ENCODE results near the gene SYTL1. TPM values are rescaled to one million over a fixed set of nuclear protein-coding genes. Genes with fewer than 3 reads are reported as not detected.

SYTL1 gene
- total RNA-seq, 1 experiment from 2014 or later: 0.12 TPM

DNA sequence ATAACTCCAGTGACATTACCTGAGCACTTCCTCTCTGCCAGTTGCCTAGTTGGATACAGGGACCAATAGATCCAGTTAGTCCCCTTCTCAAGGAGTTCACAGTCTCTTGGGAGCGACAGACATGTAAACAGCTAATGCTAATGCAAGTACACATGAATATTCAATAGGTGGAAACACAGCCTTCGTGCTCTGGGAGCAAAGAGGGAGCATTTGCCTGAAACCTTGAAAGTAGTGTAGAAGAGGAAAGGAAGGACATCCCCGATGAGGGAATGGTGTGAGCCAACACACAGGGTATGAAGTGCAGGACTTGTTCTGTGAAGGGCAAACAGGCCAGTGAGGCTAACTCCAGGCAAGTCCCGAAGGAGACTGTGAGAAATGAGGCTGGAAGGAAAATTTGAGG is 23.7 kb upstream of the SYTL1 start:
- DNase-seq (ENCODE audit: low read depth): no peak

DNA sequence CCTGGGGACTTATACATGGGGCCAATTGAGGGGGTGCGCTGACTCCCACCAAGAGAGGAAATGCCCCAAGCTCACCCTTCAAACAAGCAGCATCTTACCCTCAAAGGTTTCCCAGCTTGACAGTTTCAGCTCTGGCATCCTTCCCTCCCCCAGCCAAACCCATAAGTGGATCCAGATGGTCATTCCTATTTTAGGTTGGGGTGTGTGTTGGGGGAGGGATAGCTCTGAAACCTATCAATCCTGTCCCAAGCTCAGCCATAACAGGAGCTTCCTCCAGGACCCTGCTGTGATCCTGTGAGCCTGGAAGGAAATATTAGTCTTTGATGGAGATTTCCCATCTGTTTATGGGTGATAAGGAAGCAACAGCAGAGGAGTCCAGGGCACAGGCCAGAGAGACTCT is 23.2 kb upstream of the SYTL1 start:
- DNase-seq (ENCODE audit: low read depth): peak; percentile 81

DNA sequence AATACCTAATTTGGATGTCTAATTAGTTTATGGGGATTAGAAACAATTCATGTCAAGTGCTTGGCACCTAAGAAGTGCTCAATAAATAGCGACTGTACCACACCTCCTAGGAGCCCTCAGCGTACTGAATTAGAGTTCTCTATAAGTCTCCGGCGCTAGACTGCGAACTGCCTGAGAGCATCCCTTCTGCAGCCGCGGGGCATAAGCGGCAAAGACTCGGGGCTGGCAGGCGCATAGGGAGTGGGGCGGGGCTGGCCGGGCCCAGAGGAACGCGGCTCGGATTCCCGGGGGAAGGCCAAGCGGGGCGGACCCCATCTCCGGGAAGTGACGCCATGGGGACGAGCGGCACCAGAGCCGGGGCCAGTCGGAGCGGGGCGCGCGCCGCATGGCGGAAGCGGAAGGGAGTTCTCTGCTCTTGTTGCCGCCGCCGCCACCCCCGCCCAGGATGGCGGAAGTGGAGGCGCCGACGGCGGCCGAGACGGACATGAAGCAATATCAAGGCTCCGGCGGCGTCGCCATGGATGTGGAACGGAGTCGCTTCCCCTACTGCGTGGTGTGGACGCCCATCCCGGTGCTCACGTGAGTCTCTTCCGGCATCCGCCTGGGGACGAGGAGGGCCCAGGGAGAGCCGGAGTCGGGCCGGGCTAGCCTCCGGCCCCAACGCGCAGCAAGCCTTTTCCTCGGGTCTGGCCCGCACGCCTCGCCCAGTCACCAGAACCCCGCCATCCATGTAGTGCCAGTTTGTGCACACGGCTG is 19.8 kb upstream of the SYTL1 start, which contains the start of gene TMEM222:
Gene TMEM222, plus strand, starts transcription at position 351 of the 756 bp plus-strand sequence. Its CDS starts 35 bp downstream, at position 386.
- peak; percentile 96 for DNase-seq (ENCODE audit: low read depth)

DNA sequence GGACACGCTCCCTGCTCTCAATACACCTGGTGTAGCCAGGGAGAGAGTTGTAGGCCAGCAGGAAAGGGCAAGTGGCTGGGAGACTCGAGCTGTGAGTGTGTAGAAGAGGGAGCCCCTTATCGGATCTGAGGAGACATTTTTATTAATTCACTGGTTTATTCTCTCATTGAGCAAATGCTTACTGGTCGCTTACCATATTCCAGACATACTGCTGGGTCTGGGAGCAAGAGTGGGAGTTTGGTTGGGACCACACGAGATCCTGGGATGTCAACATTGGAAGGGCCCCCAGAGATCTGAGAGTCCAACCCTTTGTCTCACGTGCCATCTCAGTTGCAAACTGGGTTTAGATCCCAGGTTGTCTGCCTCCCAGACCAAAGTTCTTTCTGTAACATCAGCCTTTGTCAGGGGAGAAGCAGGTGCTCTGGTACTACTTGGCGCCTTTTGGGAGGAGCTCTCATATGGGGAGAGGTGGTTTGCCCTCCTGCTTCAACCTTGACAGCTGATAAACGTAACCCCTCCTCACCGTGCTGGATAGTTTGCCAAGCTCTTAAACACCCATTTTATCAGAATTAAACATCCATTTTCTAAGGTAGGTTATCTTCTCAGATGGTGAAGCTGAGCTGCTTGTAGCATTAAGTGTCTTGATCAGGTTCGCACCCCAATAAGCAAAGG is 19.1 kb upstream of the SYTL1 start:
- DNase-seq (ENCODE audit: low read depth): no peak

DNA sequence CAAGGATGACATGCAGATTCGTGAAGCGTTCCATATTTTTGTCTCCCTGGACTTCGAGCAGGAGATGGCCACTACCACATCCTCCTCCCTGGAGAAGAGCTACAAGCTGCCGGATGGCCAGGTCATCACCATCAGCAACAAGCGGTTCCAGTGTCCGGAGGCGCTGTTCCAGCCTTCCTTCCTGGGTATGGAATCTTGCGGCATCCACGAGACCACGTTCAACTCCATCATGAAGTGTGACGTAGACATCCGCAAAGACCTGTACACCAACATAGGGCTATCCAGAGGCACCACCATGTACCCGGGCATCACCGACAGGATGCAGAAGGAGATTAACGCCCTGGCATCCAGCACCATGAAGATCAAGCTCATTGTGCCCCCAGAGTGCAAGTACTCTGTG is 16.5 kb upstream of the SYTL1 start:
- DNase-seq (ENCODE audit: low read depth): no peak

DNA sequence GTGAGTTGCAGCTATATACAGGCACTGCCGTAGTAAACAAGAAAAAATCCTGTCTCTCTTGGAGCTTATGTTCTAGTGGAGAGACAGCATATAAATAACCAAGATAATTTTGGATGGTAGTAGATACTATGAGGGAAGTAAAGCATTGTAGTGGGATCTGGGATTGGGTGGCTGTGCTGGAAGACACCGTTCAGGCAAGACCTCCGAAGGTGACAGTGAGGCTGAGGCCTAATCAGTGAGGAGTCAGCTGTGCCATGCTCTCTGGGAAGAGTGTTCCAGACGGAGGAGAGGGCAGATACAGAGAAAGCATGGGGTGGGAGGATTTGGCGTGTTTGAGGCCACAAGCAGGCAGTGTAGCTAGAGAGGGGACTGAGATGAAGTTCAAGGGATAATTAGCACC is 13.9 kb upstream of the SYTL1 start:
- DNase-seq (ENCODE audit: low read depth): no peak

DNA sequence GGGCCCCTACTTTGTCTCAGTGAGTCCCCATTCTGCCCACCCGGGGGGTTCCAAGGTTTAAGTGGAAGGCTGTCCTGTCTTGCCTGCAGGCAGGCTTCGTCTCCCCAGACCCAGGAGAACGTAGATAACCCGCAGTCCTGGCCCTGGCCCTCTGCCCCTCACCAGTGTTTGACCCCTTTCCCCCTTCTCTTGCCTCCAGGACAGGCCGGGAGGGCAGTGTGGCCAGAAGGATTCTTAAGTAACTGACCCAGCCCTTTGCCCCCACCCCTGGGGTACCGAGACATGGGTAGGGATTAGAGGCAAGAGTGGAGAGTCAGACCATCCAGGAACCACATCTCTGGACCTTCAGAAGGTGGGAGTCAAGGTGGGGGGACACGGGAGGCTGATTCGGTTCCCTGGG is 11.0 kb upstream of the SYTL1 start:
- no peak for DNase-seq (ENCODE audit: low read depth)

DNA sequence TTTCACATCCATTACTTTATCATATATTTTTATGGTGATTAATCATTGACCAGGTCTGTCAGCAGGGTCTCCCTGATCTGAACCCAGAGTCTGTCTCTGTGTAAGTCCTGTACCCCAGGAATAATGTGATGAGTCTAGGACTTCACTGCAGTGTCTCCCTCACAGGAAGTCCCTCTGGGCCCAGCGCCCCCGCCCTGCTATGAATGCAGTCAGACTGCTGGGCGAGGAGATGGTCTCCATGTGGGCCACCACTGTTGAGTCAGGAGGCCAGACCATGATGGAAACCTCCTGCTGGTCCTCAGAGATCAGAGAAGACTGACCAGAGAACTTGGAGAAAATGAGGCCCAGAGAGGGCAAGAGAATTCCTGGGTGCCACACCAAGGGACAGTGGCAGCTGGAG is 10.4 kb upstream of the SYTL1 start:
- no peak for DNase-seq (ENCODE audit: low read depth)

DNA sequence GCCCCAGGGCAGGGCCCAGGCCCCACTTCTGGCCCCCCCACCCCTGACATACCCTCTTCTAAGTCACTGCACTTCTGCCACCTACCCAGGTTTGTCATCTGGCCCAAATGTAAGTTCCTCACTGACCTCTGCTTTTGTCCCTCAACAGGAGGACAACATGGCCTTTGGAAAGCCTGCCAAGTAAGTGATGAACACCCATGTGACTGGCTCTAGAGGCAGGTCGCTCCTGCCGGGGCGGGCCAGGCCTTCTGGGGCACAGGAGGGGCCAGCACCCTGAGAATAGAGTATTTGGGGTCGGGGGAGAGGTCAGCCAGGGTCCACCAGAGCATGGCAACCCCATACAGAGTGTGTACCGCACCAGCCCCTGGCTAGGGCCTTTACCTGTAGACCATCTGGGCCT is 9.9 kb upstream of the SYTL1 start:
- no peak for DNase-seq (ENCODE audit: low read depth)

DNA sequence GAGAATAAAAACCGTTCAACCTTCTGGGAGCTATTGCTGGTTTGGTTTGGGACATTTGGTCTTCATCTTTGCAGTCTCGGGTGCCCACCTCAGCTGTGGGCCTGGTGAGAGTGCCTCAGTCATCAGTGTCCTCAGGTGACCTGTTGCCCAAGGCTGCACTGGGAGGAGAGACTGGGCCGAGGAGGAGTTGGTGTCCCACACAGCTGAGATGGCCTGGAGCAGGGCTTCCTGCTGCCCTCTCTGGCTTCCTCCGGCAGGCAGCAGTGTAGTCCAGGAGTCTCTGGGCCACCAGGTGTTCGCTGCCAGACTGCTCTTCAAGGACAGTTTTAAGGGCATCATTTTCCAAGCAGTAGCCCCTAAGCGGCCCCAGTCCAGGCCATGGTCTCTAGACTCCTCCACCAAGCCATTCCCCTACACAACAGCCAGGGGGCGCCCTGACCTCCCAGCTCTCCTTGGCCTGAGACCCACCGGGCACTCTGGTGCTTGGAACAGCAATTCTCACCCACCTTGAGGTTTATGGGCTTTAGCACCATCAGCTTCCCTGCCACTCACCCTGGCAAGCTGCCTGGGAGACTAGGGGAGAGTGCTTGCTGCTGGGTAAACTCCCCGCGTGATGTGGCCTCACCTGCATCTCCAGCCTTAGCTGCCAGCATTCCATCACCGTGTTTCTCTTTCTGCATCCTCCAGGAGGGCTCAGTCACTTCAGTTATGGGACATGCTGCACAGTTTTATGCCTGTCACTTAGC is 9.1 kb upstream of the SYTL1 start:
- DNase-seq (ENCODE audit: low read depth): no peak

DNA sequence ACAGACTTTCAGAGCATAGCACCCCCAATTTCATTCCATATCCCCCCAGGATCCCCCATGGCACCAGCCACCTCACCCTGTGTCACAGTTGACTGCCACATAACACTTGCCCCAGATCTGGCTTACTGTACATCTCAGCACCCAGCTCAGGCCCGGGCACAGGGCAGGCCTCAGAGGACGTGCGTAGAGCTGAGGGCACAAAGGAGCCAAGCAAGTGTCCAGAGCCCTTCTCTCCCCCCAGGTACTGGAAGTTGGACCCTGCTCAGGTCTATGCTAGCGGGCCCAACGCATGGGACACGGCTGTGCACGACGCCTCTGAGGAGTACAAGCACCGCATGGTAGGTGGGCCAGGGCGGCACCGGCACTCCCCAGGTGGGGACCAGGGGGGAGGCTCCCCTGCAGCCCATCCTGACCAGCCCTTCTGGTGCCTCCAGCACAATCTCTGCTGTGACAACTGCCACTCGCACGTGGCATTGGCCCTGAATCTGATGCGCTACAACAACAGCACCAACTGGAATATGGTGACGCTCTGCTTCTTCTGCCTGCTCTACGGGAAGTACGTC is 8.0 kb upstream of the SYTL1 start:
- no peak for DNase-seq (ENCODE audit: low read depth)

DNA sequence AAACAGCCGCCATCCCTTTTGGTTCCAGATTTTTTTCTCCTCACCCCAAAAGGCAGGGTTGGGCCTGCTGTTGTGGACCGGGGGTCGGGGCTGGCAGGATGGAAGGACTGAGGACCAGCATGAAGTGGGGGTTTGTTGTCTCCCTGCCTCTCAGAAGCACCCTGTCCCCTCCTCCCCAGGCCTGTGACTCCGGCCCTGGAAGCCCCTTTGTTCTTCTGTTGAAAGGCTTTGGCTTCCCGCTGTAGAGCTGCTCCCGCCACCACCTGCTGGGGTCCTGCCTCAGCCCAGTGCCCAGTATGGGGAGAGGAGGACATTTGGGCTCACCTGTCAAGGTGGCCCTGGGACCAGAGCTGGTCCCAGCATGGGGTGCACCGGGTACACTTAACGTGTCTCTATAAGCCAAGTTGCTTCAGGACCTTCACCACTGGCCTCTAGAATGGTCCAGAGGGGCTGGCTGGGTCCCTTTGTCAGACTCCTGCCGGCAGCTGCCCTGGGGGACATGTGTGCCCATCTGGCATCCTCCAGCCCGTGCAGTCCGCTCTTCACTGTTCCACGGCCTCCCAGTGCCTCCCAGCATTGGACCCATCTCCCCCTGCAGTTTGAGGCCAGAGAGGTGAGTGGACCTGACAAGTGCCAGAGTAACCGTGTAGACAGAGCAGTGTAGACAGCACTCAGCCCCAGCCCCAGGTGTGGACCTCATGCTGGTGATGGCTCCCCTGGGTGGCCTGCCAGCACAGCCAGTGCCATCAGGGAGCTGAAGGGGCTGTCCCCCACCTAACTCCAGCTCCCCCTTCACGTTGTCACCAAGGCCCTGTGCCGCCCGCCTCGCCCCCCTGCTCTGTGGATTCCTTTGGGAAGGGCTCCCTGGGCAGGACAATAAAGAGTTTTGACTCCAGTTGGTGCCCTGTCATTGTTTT is 6.1 kb upstream of the SYTL1 start:
- DNase-seq (ENCODE audit: low read depth): no peak

DNA sequence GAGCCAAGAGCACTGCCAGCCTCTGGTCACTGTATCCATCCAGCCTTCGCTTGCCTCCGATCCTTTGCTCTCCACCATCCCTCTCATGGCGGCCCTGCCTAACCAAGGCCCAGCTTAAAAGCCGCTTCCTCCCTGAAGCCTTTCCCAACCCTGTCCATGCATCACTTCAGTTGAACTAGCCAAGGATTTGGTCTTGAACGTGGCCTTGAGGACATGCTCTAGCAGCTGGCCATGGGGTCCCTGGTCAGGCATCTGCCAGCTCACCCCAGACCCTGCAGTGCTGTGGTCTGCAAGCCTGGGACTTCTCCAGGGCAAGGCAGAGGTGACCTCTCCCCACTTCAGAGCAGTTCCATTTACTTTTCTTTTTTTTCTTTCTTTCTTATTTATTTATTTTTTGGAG is 5.1 kb upstream of the SYTL1 start:
- DNase-seq (ENCODE audit: low read depth): no peak

DNA sequence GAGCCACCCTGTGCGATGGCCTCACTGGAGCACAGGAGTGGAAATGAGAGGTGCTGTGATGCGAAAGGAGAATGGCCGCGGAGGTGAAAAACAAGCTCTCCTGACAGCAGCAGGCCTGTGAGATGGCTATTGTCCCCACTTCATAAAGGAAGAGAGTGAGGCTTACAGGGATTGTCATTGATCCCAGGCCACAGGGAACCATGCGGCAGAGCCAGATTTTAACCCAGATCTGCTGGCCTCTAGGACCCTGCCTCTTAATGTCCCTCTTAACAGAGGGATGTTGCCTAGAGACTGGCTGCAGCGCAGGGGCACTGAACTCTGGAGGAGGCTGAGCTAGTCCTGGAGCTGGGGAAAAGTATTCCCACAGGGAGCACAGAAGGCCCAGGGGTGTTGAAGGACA is 3.1 kb upstream of the SYTL1 start:
- no peak for DNase-seq (ENCODE audit: low read depth)

DNA sequence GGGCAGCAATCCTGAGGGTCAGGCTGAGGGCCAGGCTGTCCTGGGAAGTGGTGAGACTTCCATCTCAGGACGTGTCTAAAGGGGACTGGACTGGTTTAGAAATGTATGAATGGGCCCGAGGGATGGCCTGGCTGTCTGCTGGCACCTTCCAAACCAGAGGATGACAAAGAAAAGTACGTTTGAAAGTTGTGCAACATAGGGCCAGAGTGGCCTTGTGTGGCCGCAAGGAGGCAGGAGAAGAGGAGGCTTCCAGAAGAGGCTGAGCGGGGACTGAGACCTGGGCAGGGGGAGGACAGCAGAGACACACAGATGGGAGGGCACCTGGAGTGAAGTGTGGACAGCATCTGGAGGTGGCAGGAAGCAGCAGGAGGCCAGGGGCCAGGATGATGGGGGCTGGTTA is 2.6 kb upstream of the SYTL1 start:
- no peak for DNase-seq (ENCODE audit: low read depth)

DNA sequence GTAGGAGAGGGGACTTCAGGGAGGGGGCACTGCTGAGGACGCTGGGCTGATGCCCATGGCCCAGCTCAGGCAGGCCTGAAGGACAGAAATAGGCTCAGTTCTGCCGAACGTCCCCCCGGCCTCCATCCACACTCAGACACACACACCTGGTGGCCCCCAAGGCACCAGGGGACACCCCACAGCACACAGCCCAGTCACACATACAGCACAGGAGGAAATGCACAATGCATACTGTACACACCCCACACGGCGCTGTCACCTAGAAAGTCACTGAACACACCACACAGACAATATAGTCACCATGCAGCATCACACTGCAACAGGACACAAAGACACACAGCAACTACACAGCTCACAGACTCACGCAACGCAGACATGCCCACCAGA is 562 bp downstream of the SYTL1 start:
- DNase-seq (ENCODE audit: low read depth): no peak

DNA sequence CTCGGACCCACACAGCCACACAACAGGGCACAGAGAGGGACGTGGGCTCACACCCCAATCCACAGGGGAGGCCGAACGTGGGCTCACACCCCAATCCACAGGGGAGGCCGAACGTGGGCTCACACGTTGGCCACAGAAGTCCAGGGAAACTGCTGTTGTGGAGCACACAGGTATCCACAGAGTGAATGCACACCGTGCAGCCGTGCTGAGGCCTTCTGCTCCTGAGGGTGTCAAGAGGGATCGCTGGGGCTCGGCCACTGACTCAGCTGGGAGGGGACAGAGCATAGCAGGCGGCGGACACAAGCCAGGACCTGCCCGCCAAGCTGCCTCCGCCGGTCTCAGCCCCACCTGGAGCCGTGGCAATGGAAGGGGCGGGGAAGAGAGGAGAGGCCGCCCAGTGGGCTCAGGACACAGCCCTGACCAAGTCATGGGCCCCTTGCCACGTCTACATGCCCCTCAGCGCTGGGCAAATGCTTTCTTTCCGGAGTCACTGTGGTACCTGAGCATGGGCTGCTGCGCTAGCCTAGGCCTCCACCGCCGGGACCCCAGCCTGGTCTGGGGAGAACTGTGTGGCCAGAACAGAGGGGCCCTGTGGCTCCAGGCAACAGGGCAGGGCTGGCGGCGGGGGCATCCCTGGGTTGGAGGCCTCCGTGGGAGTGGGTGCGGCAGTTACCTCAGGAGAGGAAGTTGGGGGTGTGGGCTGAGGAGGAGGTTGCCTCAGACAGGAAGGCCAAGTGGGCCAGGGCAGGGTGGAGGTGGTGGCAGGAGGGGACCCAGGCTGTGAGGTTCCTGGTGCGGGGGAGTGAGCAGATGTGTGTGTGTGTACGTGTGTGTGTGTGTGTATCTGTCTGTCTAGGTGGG is 1.2 kb downstream of the SYTL1 start:
- DNase-seq (ENCODE audit: low read depth): no peak

DNA sequence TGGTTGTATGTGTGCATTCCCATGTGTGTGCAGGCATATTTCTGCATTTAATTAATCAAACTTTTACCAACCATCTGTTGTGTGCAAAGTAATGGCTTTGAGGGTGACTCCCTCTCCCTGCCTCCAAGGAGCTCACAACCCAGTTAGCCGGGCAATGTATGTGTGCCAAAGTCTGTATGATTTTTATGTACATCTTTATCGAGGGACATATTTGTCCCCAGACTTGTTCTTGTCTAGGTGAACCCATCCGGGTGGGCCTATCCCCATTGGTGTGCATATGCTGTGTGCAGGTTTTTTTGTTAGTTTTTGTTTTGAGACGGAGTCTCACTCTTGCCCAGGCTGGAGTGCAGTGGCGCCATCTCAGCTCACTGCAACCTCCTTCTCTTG is 1.8 kb downstream of the SYTL1 start:
- no peak for DNase-seq (ENCODE audit: low read depth)

DNA sequence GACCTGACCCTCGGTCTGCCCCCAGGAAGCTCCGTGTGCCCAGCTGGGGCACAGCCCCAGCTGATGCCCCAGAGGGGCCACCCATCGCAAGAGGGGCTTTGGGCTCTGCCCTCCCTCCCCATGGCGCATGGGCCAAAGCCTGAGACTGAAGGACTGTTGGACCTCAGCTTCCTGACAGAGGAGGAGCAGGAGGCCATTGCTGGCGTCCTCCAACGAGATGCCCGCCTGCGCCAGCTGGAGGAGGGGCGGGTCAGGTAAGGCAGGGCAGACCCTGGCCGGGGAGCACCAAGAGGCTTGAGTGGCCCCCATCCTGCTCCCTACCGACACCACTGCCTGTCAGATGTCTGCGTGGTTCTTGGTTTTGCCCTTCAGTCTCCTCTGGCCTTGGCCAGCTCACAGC is 3.5 kb downstream of the SYTL1 start:
- no peak for DNase-seq (ENCODE audit: low read depth)

DNA sequence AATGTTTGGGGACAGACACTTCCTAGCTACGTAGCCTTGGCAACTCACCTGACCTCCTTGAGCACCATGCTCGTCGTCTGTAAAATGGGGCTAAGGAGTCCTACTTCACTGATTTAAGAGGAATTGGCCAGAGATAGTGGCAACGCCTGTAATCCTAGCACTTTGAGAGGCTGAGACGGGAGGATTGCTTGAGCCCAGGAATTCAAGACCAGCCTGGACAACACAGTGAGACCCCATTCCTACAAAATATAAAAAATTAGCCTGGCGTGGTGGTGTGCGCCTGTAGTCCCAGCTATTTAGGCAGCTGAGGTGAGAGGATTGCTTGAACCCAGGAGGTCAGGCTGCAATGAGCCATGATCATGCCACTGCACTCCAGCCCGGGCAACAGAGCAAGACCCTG is 4.5 kb downstream of the SYTL1 start:
- DNase-seq (ENCODE audit: low read depth): no peak

All from RPMI7951 (cell line).